IPS-15b (cell line): ENCODE data around the gene MED15.

Experiments used
- H3K27me3 ChIP-seq: one replicate; pipeline ENCODE4 v1.6.1; 2013; ENCODE audit warnings: low read length; ENCODE audit not compliant: control insufficient read depth, insufficient read depth
- H3K36me3 ChIP-seq: one replicate; pipeline ENCODE4 v1.6.1; 2013; ENCODE audit warnings: low read length; ENCODE audit not compliant: control insufficient read depth, insufficient read depth
- H3K4me1 ChIP-seq: one replicate; pipeline ENCODE4 v1.6.1; 2013; ENCODE audit warnings: mild to moderate bottlenecking, low read length; ENCODE audit not compliant: control insufficient read depth, insufficient read depth
- H3K4me3 ChIP-seq: one replicate; pipeline ENCODE4 v1.5.1; 2013; ENCODE audit warnings: low read depth, low read length
- H3K9ac ChIP-seq: one replicate; pipeline ENCODE4 v1.6.1; 2013; ENCODE audit warnings: low read depth, mild to moderate bottlenecking, low read length
- H3K9me3 ChIP-seq: one replicate; pipeline ENCODE4 v1.6.1; 2013; ENCODE audit warnings: mild to moderate bottlenecking, low read length; ENCODE audit not compliant: control insufficient read depth, insufficient read depth

MED15 gene

DNA sequence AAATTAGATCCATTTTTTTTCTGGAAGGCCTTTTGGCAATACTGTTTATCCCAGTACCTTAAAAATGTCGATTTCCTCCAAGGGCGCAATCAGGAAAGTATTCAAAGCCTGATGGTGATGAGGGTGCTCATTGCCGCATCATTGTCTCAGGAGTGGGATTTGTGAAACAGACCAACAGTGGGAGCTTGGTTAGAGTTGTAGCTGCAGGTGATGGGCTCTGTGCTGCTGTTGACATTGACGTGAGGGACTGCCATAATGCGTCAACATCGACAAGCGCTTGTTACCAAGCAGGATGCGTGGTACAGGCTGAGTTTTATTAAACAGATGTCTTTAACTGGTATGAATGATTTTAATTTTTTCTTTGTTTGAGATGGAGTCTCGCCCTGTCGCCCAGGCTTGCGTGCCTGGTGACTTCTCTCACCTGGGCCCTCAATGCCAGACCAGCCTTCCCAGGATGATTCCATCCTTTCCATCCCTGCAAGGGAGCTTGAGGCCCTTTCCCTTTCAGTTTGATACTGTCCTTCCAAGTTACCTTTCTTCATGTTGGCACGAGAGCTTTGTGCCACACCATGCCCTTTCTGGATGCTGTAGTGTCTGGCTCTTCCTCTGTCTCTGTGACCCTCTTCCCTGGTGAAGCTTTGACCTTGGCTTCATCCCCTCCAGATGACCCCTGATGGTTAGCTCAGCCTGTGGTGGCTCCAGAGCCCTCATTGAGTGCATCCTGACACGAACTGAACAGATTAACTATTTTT is 10.6 kb downstream of the MED15 start:
- Histone ChIP-seq H3K4me1 (no peaks in the 10 kb centered on the region), H3K36me3 (peaks cover 17% of the 10 kb centered on the region), H3K9me3 (no peaks in the 10 kb centered on the region), H3K9ac (no peak overlapping the region), H3K27me3 (no peaks in the 10 kb centered on the region), H3K4me3 (no peak overlapping the region)

DNA sequence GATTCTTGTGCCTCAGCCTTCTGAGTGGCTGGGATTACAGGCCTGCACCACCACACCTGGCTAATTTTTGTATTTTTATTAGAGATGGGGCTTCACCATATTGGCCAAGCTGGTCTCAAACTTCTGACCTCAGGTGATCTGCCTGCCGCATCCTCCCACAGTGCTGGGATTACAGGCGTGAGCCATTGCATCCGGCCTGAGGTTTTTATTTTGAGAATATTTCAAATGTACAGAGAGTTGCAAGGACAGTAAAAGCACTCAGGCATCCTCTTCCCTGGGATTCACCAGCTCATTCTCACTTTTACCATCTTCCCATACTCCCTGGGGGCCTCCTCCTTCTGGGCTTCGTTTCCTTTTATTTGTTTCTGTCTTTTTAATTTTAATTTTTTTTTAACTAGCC is 12.1 kb downstream of the MED15 start:
- no peak overlapping the region for H3K9ac ChIP-seq
- H3K4me3 ChIP-seq = no peak overlapping the region
- no peaks in the 10 kb centered on the region for H3K27me3 ChIP-seq
- peaks cover 16% of the 10 kb centered on the region for H3K36me3 ChIP-seq
- H3K9me3 ChIP-seq = no peaks in the 10 kb centered on the region
- H3K4me1 ChIP-seq = no peaks in the 10 kb centered on the region

DNA sequence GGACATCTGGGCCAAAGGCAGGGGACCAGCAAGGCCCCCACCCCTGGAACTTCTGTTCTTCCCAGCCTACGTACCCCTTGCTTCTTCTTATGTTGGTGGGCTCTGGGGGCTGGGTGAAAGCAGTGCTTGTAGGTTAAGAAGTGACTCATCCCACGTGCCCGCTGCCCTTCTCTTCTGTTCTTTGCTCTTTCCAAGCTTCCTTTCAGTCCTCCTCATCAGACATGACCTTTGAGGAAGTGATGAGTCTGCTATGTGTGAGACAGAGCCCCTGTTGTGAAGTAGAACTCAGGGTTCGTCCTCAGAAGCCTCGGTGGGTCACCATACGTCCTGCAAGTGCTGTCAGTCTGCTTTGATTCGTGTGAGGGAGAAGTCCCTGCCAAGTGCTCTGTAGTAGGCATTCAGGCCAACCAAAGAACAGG is 12.7 kb downstream of the MED15 start:
- Histone ChIP-seq H3K27me3 (no peaks in the 10 kb centered on the region), H3K4me3 (no peak overlapping the region), H3K4me1 (no peaks in the 10 kb centered on the region), H3K9ac (no peak overlapping the region), H3K36me3 (peaks cover 11% of the 10 kb centered on the region), H3K9me3 (no peaks in the 10 kb centered on the region)

DNA sequence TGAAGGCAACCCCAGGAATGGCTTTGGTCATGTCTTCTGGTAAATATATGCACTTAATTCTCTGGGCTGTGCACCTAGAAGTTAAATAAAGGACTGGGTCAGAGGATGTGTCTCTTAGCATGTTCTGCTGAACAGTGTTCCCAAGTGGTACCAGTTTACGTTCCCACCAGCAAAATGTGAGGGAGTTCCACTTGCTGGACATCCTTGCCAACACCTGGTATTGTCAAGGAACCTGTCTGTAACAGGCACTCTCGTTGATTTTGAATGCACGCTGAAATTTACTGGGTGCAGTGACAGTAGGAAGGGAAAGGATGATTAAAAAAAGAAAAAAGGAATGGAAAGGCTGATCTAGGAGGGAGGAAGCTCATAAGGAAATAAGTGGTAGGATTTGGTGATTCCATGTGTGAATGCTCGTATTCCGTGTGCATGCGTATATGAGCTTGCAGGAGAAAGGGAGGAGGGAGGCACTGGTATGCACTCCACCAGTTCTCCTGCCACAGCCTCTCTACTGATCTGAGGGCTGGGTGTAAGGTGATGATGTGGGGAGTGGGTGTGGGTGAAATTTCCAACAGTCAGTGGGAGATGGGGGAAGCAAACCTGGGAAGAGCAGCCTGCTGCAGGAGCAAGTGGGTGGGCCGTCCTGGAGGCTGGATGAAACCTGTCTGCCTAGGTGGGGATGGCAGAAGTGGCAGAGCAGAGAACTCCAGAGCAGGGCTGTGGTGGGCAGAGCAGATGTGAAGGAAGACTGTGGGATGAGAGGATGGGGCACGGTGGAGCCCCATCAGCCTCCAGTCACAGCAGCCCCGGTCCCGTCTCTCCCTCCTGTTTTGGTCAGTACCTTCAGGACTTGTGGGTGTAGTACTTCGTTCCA is 15.0 kb downstream of the MED15 start:
- H3K4me1 ChIP-seq = no peaks in the 10 kb centered on the region
- no peaks in the 10 kb centered on the region for H3K27me3 ChIP-seq
- H3K36me3 ChIP-seq = peaks cover 8% of the 10 kb centered on the region
- H3K4me3 ChIP-seq = no peak overlapping the region
- no peak overlapping the region for H3K9ac ChIP-seq
- H3K9me3 ChIP-seq = no peaks in the 10 kb centered on the region

DNA sequence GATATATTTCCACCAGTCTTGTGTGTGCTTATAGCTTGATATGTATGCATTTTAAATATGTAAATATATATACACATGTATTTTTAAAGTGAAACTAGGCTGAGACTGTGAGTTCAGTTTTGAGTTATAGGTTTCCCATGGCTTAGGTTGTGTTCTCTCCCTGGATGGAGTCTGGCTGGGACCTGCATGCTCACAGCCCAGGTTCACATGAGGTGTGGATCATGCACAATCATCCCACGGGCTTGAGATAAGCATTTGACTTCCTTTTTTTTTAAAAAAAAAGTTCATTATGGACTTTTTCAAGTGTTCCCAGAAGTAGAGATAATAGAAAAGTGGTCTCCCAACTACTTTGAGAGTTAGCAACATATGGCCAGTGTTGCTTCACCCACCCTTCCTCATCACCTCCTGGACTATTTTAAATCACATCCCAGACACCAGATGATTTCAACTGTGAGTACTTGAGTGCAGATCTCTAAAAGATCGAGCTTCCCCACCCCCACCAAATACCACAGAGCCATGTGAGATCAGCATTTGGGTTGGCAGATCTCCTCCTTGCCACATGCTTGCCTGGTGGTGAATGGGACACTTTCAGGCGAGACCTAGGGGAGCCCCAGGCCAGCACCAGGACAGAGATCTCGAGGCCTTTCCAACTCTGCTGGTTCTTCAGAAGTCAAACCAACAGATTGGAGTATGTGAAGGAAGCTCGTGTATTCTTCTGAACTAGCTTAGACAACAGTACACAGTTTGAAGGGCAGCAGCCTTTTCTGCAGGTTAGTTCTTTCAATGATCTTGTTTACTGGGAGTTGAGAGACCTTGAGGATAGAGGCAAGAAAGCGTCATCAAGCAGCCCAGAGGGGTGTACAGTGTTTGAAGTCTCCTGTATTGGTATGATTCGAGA is 15.9 kb downstream of the MED15 start:
- H3K36me3 ChIP-seq = peaks cover 14% of the 10 kb centered on the region
- H3K9ac ChIP-seq = no peak overlapping the region
- peaks cover 3% of the 10 kb centered on the region for H3K9me3 ChIP-seq
- no peaks in the 10 kb centered on the region for H3K4me1 ChIP-seq
- no peaks in the 10 kb centered on the region for H3K27me3 ChIP-seq
- no peak overlapping the region for H3K4me3 ChIP-seq

DNA sequence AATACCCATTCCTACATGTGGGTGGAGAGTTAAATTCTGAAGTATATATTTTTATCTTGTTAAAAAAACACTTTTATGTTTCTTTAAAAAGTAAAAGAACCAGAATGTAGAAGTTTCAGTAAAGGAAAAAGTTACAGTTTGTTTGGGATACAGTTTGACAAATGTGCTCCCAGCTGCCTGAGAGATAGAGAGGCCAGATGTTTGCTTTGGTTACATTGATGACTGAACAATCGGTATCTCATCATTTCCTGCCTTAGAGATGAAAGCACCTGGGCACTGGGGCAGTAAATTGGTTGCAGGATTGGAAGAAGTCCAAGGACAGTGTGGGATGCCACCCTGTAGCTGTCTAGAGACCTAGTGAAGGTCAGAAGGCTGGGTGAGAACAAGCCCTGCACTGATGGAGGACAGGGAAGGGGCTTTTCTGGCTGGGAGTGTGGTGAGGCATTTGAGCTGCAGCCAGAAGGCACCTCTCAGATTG is 16.6 kb downstream of the MED15 start:
- H3K36me3 ChIP-seq = peaks cover 16% of the 10 kb centered on the region
- no peaks in the 10 kb centered on the region for H3K4me1 ChIP-seq
- H3K4me3 ChIP-seq = no peak overlapping the region
- H3K27me3 ChIP-seq = no peaks in the 10 kb centered on the region
- H3K9me3 ChIP-seq = peaks cover 3% of the 10 kb centered on the region
- H3K9ac ChIP-seq = no peak overlapping the region

DNA sequence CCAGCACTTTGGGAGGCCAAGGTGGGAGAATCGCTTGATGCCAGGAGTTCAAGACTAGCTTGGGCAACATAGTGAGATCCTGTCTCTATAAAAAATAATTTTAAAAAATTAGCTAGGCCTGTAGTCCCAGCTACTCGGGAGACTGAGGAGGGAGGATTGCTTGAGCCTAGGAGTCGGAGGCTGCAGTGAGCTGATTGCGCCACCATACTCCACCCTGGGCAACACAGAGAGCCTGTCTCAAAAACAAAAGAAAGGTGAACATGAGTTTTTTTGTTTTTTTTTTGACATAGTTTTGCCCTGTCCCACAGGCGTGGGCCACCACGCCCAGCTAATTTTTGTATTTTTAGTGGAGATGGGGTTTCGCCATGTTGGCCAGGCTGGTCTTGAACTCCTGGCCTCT is 17.6 kb downstream of the MED15 start:
- no peak overlapping the region for H3K4me3 ChIP-seq
- H3K9me3 ChIP-seq = peaks cover 3% of the 10 kb centered on the region
- peaks cover 13% of the 10 kb centered on the region for H3K36me3 ChIP-seq
- no peaks in the 10 kb centered on the region for H3K27me3 ChIP-seq
- no peak overlapping the region for H3K9ac ChIP-seq
- H3K4me1 ChIP-seq = no peaks in the 10 kb centered on the region

DNA sequence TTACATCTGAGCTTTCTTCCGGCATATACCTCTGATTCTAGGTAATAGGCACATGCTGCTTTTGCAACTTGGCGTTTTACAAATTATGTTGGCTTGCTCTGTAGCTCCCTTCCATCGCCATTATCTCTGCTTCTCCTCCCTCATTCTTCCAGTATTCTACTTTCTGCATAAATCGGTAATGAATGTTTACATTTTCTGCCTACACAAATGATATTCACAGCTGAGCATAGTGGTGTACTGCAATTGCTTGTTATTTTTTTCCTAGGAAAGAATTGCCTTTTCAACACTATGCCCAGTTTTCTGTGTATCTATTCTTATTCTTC is 18.9 kb downstream of the MED15 start:
- peaks cover 8% of the 10 kb centered on the region for H3K36me3 ChIP-seq
- no peak overlapping the region for H3K9ac ChIP-seq
- no peak overlapping the region for H3K4me3 ChIP-seq
- no peaks in the 10 kb centered on the region for H3K4me1 ChIP-seq
- peaks cover 3% of the 10 kb centered on the region for H3K9me3 ChIP-seq
- no peaks in the 10 kb centered on the region for H3K27me3 ChIP-seq

DNA sequence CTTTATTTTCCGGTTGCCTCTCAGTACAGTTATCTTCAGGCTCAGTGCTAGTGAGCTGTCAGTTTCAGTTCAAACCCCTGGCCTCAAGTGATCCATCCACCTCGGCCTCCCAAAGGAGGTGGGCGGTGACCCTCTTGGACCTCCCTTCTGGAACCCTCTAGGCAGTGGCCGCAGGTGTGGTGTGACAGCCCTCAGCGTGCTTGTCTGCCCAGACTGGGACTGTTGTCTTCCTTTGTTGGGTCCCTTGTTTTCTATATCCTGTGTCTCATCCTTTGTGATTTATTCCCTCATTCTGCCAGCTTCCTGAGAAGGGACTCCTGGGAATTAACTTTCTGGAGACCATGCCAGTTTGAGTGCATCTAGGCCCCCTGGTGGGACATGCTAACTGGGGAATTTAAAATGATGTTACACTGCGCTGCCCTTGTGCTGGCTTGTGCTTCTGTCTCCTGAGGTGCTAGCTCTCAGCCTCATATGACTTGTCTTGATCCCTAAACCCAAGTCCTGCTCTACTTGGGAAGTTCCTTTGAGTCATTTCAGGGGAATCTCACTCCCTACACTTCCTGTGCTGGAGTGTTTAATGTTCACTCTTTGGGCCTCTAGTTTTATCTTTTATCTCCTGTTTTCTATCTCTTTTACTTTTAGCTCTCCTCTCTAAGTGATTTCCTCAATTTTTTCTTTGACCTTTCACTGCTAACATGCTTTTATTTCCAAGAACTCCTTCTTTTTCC is 19.4 kb downstream of the MED15 start:
- no peak overlapping the region for H3K4me3 ChIP-seq
- H3K4me1 ChIP-seq = no peaks in the 10 kb centered on the region
- peaks cover 3% of the 10 kb centered on the region for H3K9me3 ChIP-seq
- H3K9ac ChIP-seq = no peak overlapping the region
- no peaks in the 10 kb centered on the region for H3K27me3 ChIP-seq
- H3K36me3 ChIP-seq = peaks cover 11% of the 10 kb centered on the region

DNA sequence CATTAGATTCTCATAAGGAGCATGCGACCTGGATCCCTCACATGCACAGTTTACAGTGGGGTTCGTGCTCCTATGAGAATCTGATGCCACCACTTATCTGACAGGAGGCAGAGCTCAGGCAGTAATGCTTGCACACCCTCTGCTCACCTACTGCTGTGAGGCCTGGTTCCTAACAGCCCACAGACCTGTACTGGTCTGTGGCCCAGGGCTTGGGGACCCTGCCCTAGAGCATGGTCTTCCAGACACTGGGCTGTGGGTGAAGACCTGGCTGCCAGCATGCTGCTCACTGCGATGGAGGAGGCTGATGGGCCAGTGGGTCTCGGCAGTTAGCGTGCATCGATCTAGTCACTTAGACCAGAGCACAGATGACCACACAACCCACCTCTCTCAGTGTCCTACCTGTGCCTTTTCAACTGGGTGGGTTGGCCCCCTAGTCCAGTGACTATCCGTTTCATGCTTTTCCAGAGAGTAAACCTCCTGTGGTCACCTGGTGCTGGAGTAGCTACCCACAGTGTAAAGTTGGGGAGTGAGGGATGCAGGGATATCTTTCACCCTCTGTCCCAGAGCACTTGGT is 21.1 kb downstream of the MED15 start:
- Histone ChIP-seq H3K9me3 (peaks cover 3% of the 10 kb centered on the region), H3K4me1 (no peaks in the 10 kb centered on the region), H3K27me3 (no peaks in the 10 kb centered on the region), H3K4me3 (no peak overlapping the region), H3K36me3 (peaks cover 11% of the 10 kb centered on the region), H3K9ac (no peak overlapping the region)
